ENCODE results near the gene MEIKIN.
"Not testable (repeated sequence)": the region's sequence is repeated elsewhere in the genome, so short reads cannot be mapped to it uniquely, and the experiment has no call there.

Gene MEIKIN

DNA sequence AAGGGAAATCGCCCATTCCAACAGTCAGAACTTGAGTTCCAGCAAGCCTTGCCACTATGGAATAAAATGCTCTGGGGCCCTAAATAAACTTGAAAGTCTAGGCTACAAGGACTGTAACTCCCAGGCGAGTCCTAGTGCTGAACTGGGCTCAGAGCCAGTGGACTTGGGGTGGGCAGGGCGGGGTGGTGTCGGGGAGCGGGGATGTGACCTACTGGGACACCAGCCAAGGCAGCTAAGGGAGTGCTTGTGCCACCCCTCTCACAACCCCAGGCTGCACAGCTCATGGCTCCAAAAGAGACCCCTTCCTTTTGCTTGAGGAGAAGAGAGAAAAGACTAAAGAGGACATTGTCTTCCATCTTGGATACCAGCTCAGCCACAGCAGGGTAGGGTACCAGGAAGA is 61.5 kb downstream of the MEIKIN start:
- DNase-seq: no peak
- Mint-ChIP-seq H3K27ac (no peak overlapping the region), H3K4me1 (no peaks in the 10 kb centered on the region), H3K27me3 (no peaks in the 10 kb centered on the region), H3K4me3 (no peak overlapping the region), H3K9me3 (no peaks in the 10 kb centered on the region)
- ATAC-seq: no peak

GRCh38 chr5:131879705-131880104 is 65.8 kb downstream of the MEIKIN start:
- ATAC-seq (no peak), DNase-seq (no peak)
- no peak overlapping the region for H3K4me3 Mint-ChIP-seq

DNA sequence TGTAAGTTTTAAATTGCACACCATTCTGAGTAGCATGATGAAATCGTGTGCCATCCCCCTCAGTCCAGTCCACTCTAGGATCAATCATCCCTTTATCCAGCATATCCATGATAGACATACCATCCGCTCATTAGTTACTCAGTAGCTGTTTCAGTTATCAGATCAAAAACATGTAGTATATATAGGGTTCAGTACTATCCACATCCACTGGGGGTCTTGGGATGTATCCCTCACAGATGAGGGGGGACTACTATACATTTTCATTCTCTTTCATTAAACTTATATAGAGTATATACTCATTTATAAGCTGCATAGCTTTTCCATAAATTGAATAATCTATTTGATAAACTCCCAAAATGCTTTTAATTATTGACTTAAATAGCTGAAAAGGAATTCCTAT is 67.6 kb downstream of the MEIKIN start:
- H3K9me3 Mint-ChIP-seq: peaks cover 6 to 11% of the 10 kb centered on the region in 2 donors
- H3K4me1 Mint-ChIP-seq: no peaks in the 10 kb centered on the region
- ATAC-seq (no peak), DNase-seq (no peak)
- no peak overlapping the region for H3K4me3 Mint-ChIP-seq
- H3K27ac Mint-ChIP-seq: no peak overlapping the region
- H3K27me3 Mint-ChIP-seq: no peaks in the 10 kb centered on the region

More at GRCh38 chr5:131879705-131880104, 65.8 kb downstream of the MEIKIN start:
- Mint-ChIP-seq H3K27ac (no peak overlapping the region), H3K27me3 (no peaks in the 10 kb centered on the region), H3K4me1 (no peaks in the 10 kb centered on the region), H3K9me3 (no peaks in the 10 kb centered on the region)

- H3K4me3 Mint-ChIP-seq, H3K4me1 Mint-ChIP-seq, DNase-seq, H3K27me3 Mint-ChIP-seq, H3K27ac Mint-ChIP-seq, ATAC-seq: not testable (repeated sequence)
- peaks cover 30 to 47% of the 10 kb centered on the region in 2 donors for H3K9me3 Mint-ChIP-seq
Observed at GRCh38 chr5:131871251-131871650, 74.2 kb downstream of the MEIKIN start.

GRCh38 chr5:131867524-131867923 is 77.9 kb downstream of the MEIKIN start:
- peaks cover 49 to 72% of the 10 kb centered on the region in 2 donors for H3K9me3 Mint-ChIP-seq
- H3K4me3 Mint-ChIP-seq: no peak overlapping the region
- no peaks in the 10 kb centered on the region for H3K27me3 Mint-ChIP-seq
- H3K4me1 Mint-ChIP-seq: no peaks in the 10 kb centered on the region
- ATAC-seq (no peak), DNase-seq (no peak)
- H3K27ac Mint-ChIP-seq: no peak overlapping the region

DNA sequence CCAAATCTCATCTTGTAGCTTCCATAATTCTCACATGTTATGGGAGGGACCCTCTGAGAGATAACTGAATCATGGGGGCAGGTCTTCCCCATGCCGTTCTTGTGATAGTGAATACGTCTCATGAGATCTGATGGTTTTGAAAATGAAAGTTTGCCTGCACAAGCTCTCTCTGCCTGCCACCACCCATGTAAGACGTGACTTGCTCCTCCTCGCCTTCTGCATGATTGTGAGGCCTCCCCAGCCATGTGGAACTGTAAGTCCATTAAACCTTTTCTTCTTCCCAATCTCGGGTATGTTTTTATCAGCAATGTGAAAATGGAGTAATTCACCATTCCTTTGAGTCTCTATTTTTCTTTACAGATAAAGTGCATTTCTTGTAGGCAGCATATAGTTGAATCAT is 81.8 kb downstream of the MEIKIN start:
- no peak overlapping the region for H3K27ac Mint-ChIP-seq
- H3K4me3 Mint-ChIP-seq: no peak overlapping the region
- H3K4me1 Mint-ChIP-seq: no peaks in the 10 kb centered on the region
- peaks cover 44 to 58% of the 10 kb centered on the region in 2 donors for H3K9me3 Mint-ChIP-seq
- ATAC-seq (no peak), DNase-seq (no peak)
- H3K27me3 Mint-ChIP-seq: no peaks in the 10 kb centered on the region

DNA sequence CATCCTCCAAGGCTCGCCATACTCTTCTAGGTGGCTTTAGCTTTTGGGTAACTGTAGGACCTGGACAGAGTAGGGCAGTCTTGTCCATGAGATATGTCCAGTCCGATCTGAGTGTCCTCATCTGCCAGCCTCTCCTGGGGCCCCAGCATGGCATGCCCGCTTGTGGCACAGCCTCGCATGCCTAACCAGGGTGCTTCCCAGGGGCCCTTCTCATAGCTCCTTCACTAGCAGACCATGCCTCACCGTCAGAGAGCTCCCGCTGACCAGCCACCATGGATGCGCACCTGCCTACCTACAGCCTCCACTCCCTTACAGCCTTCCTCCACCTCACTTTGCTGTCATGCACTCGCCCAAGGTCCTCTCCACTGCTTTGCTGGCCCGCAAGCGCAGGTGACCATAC is 88.1 kb downstream of the MEIKIN start:
- no peak overlapping the region for H3K4me3 Mint-ChIP-seq

GRCh38 chr5:131855452-131855851 is 90.0 kb downstream of the MEIKIN start:
- Mint-ChIP-seq H3K27me3 (no peaks in the 10 kb centered on the region), H3K27ac (no peak overlapping the region), H3K9me3 (peaks cover 11 to 15% of the 10 kb centered on the region in 2 donors), H3K4me1 (peaks cover 24% of the 10 kb centered on the region), H3K4me3 (no peak overlapping the region)
- no peak for DNase-seq
- ATAC-seq: no peak

More for the DNA sequence above, 88.1 kb downstream of the MEIKIN start:
- H3K27me3 Mint-ChIP-seq: no peaks in the 10 kb centered on the region
- DNase-seq (no peak), ATAC-seq (no peak)
- H3K9me3 Mint-ChIP-seq: peaks cover 7 to 8% of the 10 kb centered on the region in 2 donors
- peaks cover 24% of the 10 kb centered on the region for H3K4me1 Mint-ChIP-seq
- H3K27ac Mint-ChIP-seq: no peak overlapping the region

- H3K4me3 Mint-ChIP-seq: no peak overlapping the region
- H3K27ac Mint-ChIP-seq: no peak overlapping the region
- no peaks in the 10 kb centered on the region for H3K27me3 Mint-ChIP-seq
- H3K9me3 Mint-ChIP-seq: peaks cover 15 to 17% of the 10 kb centered on the region in 2 donors
- peaks cover 24% of the 10 kb centered on the region for H3K4me1 Mint-ChIP-seq
- ATAC-seq (peak; percentile 86), DNase-seq (no peak)
Observed at GRCh38 chr5:131854134-131854533, 91.3 kb downstream of the MEIKIN start.

DNA sequence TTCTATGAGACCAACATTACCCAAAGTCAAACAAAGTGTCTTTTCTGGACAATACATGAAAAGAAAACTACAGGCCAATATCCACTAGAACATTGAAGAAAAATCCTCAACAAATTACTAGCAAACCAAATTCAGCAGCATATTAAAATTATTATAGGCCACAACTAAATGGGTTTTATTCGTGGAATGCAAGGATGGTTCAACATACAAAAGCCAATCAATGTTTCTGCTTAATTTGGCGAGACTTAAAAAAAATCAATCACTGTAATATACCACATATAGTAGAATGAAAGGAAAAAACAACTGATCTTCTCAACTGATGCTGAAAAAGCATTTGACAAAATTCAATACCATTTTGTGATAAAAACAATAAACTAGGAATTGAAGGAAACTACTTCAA is 96.8 kb downstream of the MEIKIN start:
- Mint-ChIP-seq H3K4me3 (no peak overlapping the region), H3K27me3 (no peaks in the 10 kb centered on the region), H3K9me3 (peaks cover 47 to 57% of the 10 kb centered on the region in 2 donors), H3K4me1 (peaks cover 6% of the 10 kb centered on the region), H3K27ac (no peak overlapping the region)
- ATAC-seq: no peak
- no peak for DNase-seq

DNA sequence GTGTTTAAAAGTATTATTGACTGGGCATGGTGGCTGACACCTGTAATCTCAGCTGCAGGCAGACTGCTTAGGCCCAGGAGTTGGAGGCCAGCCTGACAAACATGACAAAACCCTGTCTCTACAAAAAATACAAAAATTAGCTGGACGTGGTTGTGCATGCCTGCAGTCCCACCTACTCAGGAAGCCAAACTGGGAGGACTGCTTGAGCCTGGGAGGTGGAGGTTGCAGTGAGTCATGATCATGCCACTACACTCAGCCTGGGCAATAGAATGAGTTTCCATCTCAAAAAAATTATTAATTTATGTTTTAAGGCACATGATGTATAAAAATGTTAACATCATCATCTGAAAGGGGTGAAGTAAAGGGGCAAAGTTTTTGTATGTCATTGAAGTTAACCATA is 98.9 kb downstream of the MEIKIN start:
- peaks cover 48 to 70% of the 10 kb centered on the region in 2 donors for H3K9me3 Mint-ChIP-seq
- H3K4me3 Mint-ChIP-seq: no peak overlapping the region
- H3K27me3 Mint-ChIP-seq: no peaks in the 10 kb centered on the region
- DNase-seq (no peak), ATAC-seq (no peak)
- peak overlapping the region in 1 of 2 donors; percentile 24 for H3K27ac Mint-ChIP-seq
- no peaks in the 10 kb centered on the region for H3K4me1 Mint-ChIP-seq

- no peak for ATAC-seq
- Mint-ChIP-seq H3K27ac (no peak overlapping the region), H3K4me1 (no peaks in the 10 kb centered on the region), H3K9me3 (peaks cover 50 to 74% of the 10 kb centered on the region in 2 donors), H3K27me3 (no peaks in the 10 kb centered on the region), H3K4me3 (no peak overlapping the region)
- no peak for DNase-seq
Observed at GRCh38 chr5:131845828-131846227, 99.6 kb downstream of the MEIKIN start.

DNA sequence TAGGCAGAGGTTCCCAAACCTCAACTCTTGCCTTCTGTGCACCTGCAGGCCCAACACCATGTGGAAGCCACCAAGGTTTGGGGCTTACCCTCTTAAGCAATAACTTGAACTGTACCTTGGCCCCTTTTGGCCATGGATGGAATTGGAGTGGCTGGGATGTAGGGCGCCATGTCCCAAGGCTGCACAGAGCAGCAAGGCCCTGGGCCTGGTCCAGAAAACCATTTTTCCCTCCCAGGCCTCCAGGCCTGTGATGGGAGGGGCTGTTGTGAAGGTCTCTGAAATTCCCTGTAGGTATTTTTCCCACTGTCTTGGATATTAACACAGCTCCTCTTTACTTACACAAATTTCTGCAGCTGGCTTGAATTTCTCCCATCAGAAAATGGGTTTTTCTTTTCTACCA is 102.5 kb downstream of the MEIKIN start:
- H3K9me3 Mint-ChIP-seq: peaks cover 44 to 72% of the 10 kb centered on the region in 2 donors
- not testable (repeated sequence) for DNase-seq, H3K27me3 Mint-ChIP-seq, H3K27ac Mint-ChIP-seq, H3K4me1 Mint-ChIP-seq, H3K4me3 Mint-ChIP-seq, ATAC-seq

DNA sequence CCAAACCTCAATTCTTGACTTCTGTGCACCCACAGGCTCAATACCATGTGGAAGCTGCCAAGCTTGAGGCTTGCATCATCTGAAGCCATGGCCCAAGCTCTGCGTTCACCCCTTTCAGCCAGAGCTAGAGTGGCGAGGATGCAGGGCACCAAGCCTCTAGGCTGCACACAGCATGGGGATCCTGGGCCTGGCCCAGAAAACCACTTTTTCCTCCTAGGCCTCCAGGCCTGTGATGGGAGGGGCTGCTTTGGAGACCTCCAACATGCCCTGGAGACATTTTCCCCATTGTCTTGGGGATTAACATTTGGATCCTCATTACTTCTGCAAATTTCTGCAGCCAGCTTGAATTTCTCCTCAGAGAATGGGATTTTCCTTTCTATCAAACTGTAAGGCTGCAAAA is 112.8 kb downstream of the MEIKIN start:
- DNase-seq, ATAC-seq, H3K4me1 Mint-ChIP-seq, H3K27me3 Mint-ChIP-seq, H3K27ac Mint-ChIP-seq, H3K4me3 Mint-ChIP-seq: not testable (repeated sequence)
- H3K9me3 Mint-ChIP-seq: peaks cover 10 to 20% of the 10 kb centered on the region in 2 donors

GRCh38 chr5:131825404-131826013 is 120.0 kb downstream of the MEIKIN start:
- H3K27ac Mint-ChIP-seq: no peak overlapping the region
- no peaks in the 10 kb centered on the region for H3K27me3 Mint-ChIP-seq
- ATAC-seq (no peak), DNase-seq (no peak)
- H3K4me3 Mint-ChIP-seq: no peak overlapping the region
- H3K4me1 Mint-ChIP-seq: no peaks in the 10 kb centered on the region
- peaks cover 0 to 4% of the 10 kb centered on the region in 2 donors for H3K9me3 Mint-ChIP-seq

- no peak overlapping the region for H3K4me3 Mint-ChIP-seq
- peaks cover 0 to 4% of the 10 kb centered on the region in 2 donors for H3K9me3 Mint-ChIP-seq
- H3K27me3 Mint-ChIP-seq: no peaks in the 10 kb centered on the region
- no peaks in the 10 kb centered on the region for H3K4me1 Mint-ChIP-seq
- ATAC-seq (no peak), DNase-seq (no peak)
- peak overlapping the region in 1 of 2 donors; percentile 20 for H3K27ac Mint-ChIP-seq
Observed at GRCh38 chr5:131824631-131825030, 120.8 kb downstream of the MEIKIN start.

DNA sequence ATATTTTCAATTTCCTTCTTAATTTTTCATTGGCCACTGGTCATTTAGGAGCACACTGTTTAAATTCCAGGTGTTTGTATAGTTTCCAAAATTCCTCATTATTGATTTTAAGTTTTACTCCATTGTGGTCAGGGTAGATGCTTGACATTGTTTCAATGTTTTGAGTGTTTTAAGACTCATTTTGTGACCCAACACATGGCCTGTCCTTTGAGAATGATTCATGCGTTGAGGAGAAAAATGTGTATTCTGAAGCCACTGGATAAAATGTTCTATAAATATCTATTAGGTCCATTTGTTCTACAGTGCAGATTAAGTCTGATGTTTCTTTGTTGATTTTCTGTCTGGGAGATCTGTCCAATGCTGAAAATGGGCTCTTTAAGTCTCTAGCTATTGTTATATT is 124.2 kb downstream of the MEIKIN start:
- no peaks in the 10 kb centered on the region for H3K9me3 Mint-ChIP-seq
- peaks cover 7% of the 10 kb centered on the region for H3K4me1 Mint-ChIP-seq
- no peak for DNase-seq
- no peaks in the 10 kb centered on the region for H3K27me3 Mint-ChIP-seq
- no peak overlapping the region for H3K27ac Mint-ChIP-seq
- no peak overlapping the region for H3K4me3 Mint-ChIP-seq
- no peak for ATAC-seq

Measured in stimulated activated naive CD8-positive, alpha-beta T cell treated with anti-CD3 and anti-CD28 coated beads, Interleukin-15, amount 100 ng/mL, for 72 hours (primary cell).